Esophagus squamous epithelium (tissue), 5 donors: ENCODE data around the gene IKZF4. TPM values are rescaled to one million over a fixed set of nuclear protein-coding genes. Genes with fewer than 3 reads are reported as not detected.

Source experiments
- DNase-seq: peaks from one replicate; lab custom pipeline; 2025; lab: John Stamatoyannopoulos, UW
- H3K27ac ChIP-seq, 4 donors: fragments of 200-600 bp; sonication (generic); one replicate each; pipeline ENCODE4 v1.5.1; 2016 to 2019; ENCODE audit warnings: mild to moderate bottlenecking in 1 of 4
- H3K27me3 ChIP-seq, 4 donors: fragments of 200-600 bp; sonication (generic); 1 replicate in 3 of 4; 2 replicates in 1 of 4; pipeline versions ENCODE4 v1.5.1 to v1.6.0; 2017 to 2021; ENCODE audit warnings: antibody characterized with exemption in 1 of 4
- H3K36me3 ChIP-seq, 3 donors: fragments of 200-600 bp; sonication (generic); one replicate each; pipeline ENCODE4 v1.5.1; 2016 to 2019
- H3K4me1 ChIP-seq, 3 donors: fragments of 200-600 bp; sonication (generic); one replicate each; pipeline ENCODE4 v1.5.1; 2017 to 2019
- H3K4me3 ChIP-seq, 4 donors: fragments of 200-600 bp; sonication (generic); 1 replicate in 3 of 4; 2 replicates in 1 of 4; pipeline ENCODE4 v1.5.1; 2016 to 2019; ENCODE audit warnings: mild to moderate bottlenecking in 2 of 4, moderate library complexity in 1 of 4
- H3K9me3 ChIP-seq, 3 donors: fragments of 200-600 bp; sonication (generic); one replicate each; pipeline ENCODE4 v1.5.1; 2016 to 2019
- CTCF ChIP-seq, 6 experiments: fragments of 450-650 bp in 4 of 6; fragments of 200-600 bp in 2 of 6; sonication (generic) in 2 of 6; IDR thresholded peaks; one replicate each; pipeline ENCODE4 v1.5.1; 2016 to 2019; ENCODE audit warnings: antibody characterized with exemption in 6 of 6, mild to moderate bottlenecking in 4 of 6, moderate library complexity in 4 of 6
- POLR2A ChIP-seq, 4 donors: fragments of 450-650 bp; IDR thresholded peaks; one replicate each; pipeline ENCODE4 v1.6.1; 2017; ENCODE audit warnings: antibody characterized with exemption in 4 of 4, mild to moderate bottlenecking in 4 of 4, moderate library complexity in 3 of 4
- WGBS, 2 donors: methylation state at CpG; one replicate each; pipeline ENCODE4 v1.1.5; 2018; 5-methylcytosine and 5-hydroxymethylcytosine counted together
- intact Hi-C: fragments of 100-400 bp; cut with DNase I; formaldehyde crosslinking; loops from one replicate; pipeline ENCODE4 v1.15.0; 2022
- total RNA-seq, 4 donors: library from RNA; depleted of rRNA; stranded (reverse); fragments of >200 nt; gene quantifications; one replicate each; pipeline ENCODE4 v1.1.0, GENCODE V29; 2016
- donor health status: DM: yes; HTN: yes; CAD: no.

Gene IKZF4
- 1 to 10 TPM; 1.2 to 2.0 (median 1.9) TPM for total RNA-seq

- Histone ChIP-seq H3K36me3 (peaks cover 0 to 30% (median 0%) of the 10 kb centered on the region in 3 donors), H3K9me3 (no peaks in the 10 kb centered on the region), H3K27ac (peak within 1 kb of the TSS; percentile 47 to 88 (median 72)), H3K27me3 (no peaks in the 10 kb centered on the region), H3K4me1 (peaks cover 12 to 26% (median 12%) of the 10 kb centered on the region in 3 donors), H3K4me3 (peak within 1 kb of the TSS in 3 of 4 donors; percentile 33 to 49 (median 33))
- TF ChIP-seq CTCF (IDR thresholded peaks at IDR 0.05) (no peak), POLR2A (IDR thresholded peaks at IDR 0.05) (no peak)
- WGBS, 2 donors, result 34 to 45% methylated on average over 3 to 8 of the region's 10 CpGs
- no peak for DNase-seq
- intact Hi-C loops, result no loop called here
Observed at GRCh38 chr12:56020423-56021184, at the start of gene IKZF4. Gene IKZF4 (plus strand): TSS chr12:56021043. CDS start chr12:56021494, 451 bp downstream.

GRCh38 chr12:55972042-55972441 lies 48.8 kb upstream of the IKZF4 start:
- Histone ChIP-seq H3K27ac (peak overlapping the region; percentile 62 to 97 (median 92)), H3K27me3 (no peaks in the 10 kb centered on the region), H3K9me3 (no peaks in the 10 kb centered on the region), H3K36me3 (peaks cover 0 to 40% (median 0%) of the 10 kb centered on the region in 3 donors), H3K4me3 (no peak overlapping the region), H3K4me1 (peaks cover 16 to 59% (median 41%) of the 10 kb centered on the region in 3 donors)
- DNase-seq, result no peak
- TF ChIP-seq POLR2A (IDR thresholded peaks at IDR 0.05), result no peak
- no peak for TF ChIP-seq CTCF (IDR thresholded peaks at IDR 0.05)
- 37 to 56% methylated on average over 3 of the region's 3 CpGs for WGBS, 2 donors
- intact Hi-C loops, result no loop called here

- no peak for DNase-seq
- whole genome bisulfite sequencing, 2 donors, result 24 to 27% methylated on average over 1 of the region's 1 CpG
- TF ChIP-seq CTCF (IDR thresholded peaks at IDR 0.05) (no peak), POLR2A (IDR thresholded peaks at IDR 0.05) (no peak)
- intact Hi-C loops, result no loop called here
- Histone ChIP-seq H3K27ac (peak overlapping the region; percentile 91 to 97 (median 96)), H3K36me3 (peaks cover 0 to 44% (median 0%) of the 10 kb centered on the region in 3 donors), H3K9me3 (no peaks in the 10 kb centered on the region), H3K4me3 (peak overlapping the region; percentile 44 to 75 (median 60)), H3K27me3 (no peaks in the 10 kb centered on the region), H3K4me1 (peaks cover 12 to 59% (median 40%) of the 10 kb centered on the region in 3 donors)
Observed at GRCh38 chr12:55972456-55972855, 48.4 kb upstream of the IKZF4 start.

- peaks cover 9 to 59% (median 40%) of the 10 kb centered on the region in 3 donors for H3K4me1 ChIP-seq
- DNase-seq, result no peak
- intact Hi-C loops, result no loop called here
- H3K27ac ChIP-seq, result peak overlapping the region; percentile 91 to 97 (median 96)
- peaks cover 0 to 47% (median 0%) of the 10 kb centered on the region in 3 donors for H3K36me3 ChIP-seq
- no peaks in the 10 kb centered on the region for H3K9me3 ChIP-seq
- peak overlapping the region; percentile 44 to 75 (median 60) for H3K4me3 ChIP-seq
- WGBS, 2 donors, result 0% methylated on average over 16 to 18 of the region's 18 CpGs
- H3K27me3 ChIP-seq, result no peaks in the 10 kb centered on the region
- TF ChIP-seq POLR2A (IDR thresholded peaks at IDR 0.05) (peak in 3 of 4 donors; percentile 22 to 83 (median 71)), CTCF (IDR thresholded peaks at IDR 0.05) (peak in 1 of 6 experiments; percentile 6)
Observed at GRCh38 chr12:55972911-55973598, 47.8 kb upstream of the IKZF4 start.
